Measurements from ENCODE around the gene PLOD1.

The PLOD1 gene

GRCh38 chr1:11952455-11953109, 18.1 kb downstream of the PLOD1 start:
- Histone ChIP-seq H3K9me3 (ENCODE audit: severe bottlenecking) (peaks cover 4% of the 10 kb centered on the region), H3K27me3 (ENCODE audit: insufficient read depth, low read depth, severe bottlenecking) (no peaks in the 10 kb centered on the region), H3K27ac (no peak overlapping the region), H3K36me3 (peaks cover 62% of the 10 kb centered on the region), H3K4me3 (ENCODE audit: low read depth, low read length) (no peak overlapping the region)
- no peak for TF ChIP-seq CTCF (IDR thresholded peaks at IDR 0.05; ENCODE audit: low read depth, low read length)
- no peak for DNase-seq

GRCh38 chr1:11955221-11955620, 20.7 kb downstream of the PLOD1 start:
- Histone ChIP-seq H3K9me3 (ENCODE audit: severe bottlenecking) (no peaks in the 10 kb centered on the region), H3K36me3 (peaks cover 59% of the 10 kb centered on the region), H3K4me3 (ENCODE audit: low read depth, low read length) (no peak overlapping the region), H3K27me3 (ENCODE audit: insufficient read depth, low read depth, severe bottlenecking) (no peaks in the 10 kb centered on the region), H3K27ac (no peak overlapping the region)
- no peak for DNase-seq
- no peak for TF ChIP-seq CTCF (IDR thresholded peaks at IDR 0.05; ENCODE audit: low read depth, low read length)

GRCh38 chr1:11957398-11957797, 22.9 kb downstream of the PLOD1 start:
- Histone ChIP-seq H3K36me3 (peaks cover 45% of the 10 kb centered on the region), H3K27me3 (ENCODE audit: insufficient read depth, low read depth, severe bottlenecking) (no peaks in the 10 kb centered on the region), H3K9me3 (ENCODE audit: severe bottlenecking) (no peaks in the 10 kb centered on the region), H3K4me3 (ENCODE audit: low read depth, low read length) (no peak overlapping the region), H3K27ac (no peak overlapping the region)
- DNase-seq, result no peak
- no peak for TF ChIP-seq CTCF (IDR thresholded peaks at IDR 0.05; ENCODE audit: low read depth, low read length)

DNA sequence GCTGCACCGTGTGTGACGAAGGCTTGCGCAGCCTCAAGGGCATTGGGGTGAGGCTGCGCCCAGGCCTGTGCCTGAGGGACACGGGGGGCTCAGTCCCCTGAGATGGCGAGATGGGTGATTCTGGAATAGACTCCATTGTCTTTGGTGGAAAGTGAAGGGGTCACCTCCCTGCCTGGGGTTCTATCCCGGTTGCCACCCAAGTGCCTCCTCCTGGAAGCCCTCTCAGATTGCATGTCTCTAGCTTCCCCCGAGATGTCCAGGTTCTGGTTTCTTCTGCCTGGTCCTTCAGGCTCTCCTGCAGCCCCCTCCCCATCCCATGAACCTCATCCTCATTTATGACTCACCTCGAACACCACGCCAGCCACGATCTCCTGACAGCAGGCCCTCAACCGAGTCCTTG, 23.4 kb downstream of the PLOD1 start:
- Histone ChIP-seq H3K27ac (no peak overlapping the region), H3K36me3 (peaks cover 40% of the 10 kb centered on the region), H3K27me3 (ENCODE audit: insufficient read depth, low read depth, severe bottlenecking) (no peaks in the 10 kb centered on the region), H3K4me3 (ENCODE audit: low read depth, low read length) (no peak overlapping the region), H3K9me3 (ENCODE audit: severe bottlenecking) (no peaks in the 10 kb centered on the region)
- DNase-seq, result no peak
- no peak for TF ChIP-seq CTCF (IDR thresholded peaks at IDR 0.05; ENCODE audit: low read depth, low read length)

- Histone ChIP-seq H3K4me3 (ENCODE audit: low read depth, low read length) (no peak overlapping the region), H3K9me3 (ENCODE audit: severe bottlenecking) (no peaks in the 10 kb centered on the region), H3K27me3 (ENCODE audit: insufficient read depth, low read depth, severe bottlenecking) (no peaks in the 10 kb centered on the region), H3K36me3 (peaks cover 48% of the 10 kb centered on the region), H3K27ac (no peak overlapping the region)
- DNase-seq, result no peak
- TF ChIP-seq CTCF (IDR thresholded peaks at IDR 0.05; ENCODE audit: low read depth, low read length), result no peak
Observed at GRCh38 chr1:11960276-11960675, 25.8 kb downstream of the PLOD1 start.

DNA sequence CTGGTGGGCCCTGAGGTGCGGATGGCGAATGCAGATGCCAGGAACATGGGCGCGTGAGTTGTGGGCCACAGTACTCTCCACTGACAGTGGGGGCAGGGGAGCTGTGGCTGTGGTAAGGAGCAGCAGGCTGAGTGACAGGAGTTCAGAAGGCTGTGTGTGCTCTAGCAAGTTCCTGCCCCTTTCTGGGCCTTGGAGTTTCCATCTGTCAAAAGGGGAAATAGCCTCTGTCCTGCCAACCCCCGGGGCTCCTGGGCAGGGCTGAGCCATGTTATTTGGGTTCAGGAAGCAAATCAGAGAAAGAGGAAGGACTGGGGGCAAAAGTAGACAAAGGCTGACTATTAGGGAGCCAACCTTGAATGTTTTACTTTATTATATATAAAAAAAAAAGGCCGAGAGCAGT, 26.2 kb downstream of the PLOD1 start:
- DNase-seq, result no peak
- H3K9me3 ChIP-seq (ENCODE audit: severe bottlenecking), result no peaks in the 10 kb centered on the region
- no peak for TF ChIP-seq CTCF (IDR thresholded peaks at IDR 0.05; ENCODE audit: low read depth, low read length)
- no peaks in the 10 kb centered on the region for H3K27me3 ChIP-seq (ENCODE audit: insufficient read depth, low read depth, severe bottlenecking)
- no peak overlapping the region for H3K27ac ChIP-seq
- H3K4me3 ChIP-seq (ENCODE audit: low read depth, low read length), result no peak overlapping the region
- H3K36me3 ChIP-seq, result peaks cover 51% of the 10 kb centered on the region
